Activated T-helper 1 cell treated with anti-CD3 and anti-CD28 coated beads, Interleukin-2, amount 50 U/mL, for 16 hours (primary cell): ENCODE results near the gene ANP32A.
A peak's percentile ranks its signal among the peaks of the same experiment; 100 is the strongest.

ENCODE experiments used
- DNase-seq, 2 donors: peaks; one replicate each; pipeline ENCODE4 v3.0.0-alpha.2; 2020; ENCODE audit warnings: low read depth in 1 of 2, low spot score in 1 of 2

The ANP32A gene

DNA sequence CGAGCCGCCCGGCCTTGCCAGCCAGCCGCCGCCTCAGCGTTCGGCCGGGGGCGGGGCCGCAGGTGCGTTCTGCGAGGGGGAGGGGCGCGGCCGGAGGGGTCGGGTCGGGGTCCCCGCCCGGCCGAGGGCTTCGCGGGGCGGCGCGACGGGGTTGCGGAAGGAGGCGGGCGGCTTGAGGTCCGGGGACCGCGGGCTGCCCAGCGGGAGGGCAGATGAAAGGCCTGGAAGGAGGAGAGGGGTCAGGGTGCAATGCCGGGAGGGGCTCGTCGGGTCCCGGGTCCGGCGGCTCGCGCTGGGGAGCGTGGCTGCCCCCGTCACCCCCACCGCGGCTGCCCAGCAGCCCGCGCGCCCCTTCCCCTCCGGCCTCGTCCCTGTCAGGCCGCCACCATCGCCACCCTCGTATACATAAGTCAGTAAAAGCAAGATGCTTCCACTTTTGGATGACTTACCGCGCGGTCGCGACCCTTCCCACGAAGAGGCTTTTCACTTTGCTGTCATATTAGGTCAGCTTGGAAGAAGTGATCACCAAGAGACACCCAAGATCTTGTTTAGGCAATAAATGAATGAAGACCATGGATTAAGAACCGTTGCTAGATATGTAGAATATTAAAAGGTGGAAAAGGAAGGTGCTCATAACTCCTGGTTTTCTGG lies 620 bp upstream of the ANP32A start:
- peak in 1 of 2 donors; percentile 6 for DNase-seq

- peak; percentile 5 to 10 for DNase-seq
Observed at GRCh38 chr15:68819495-68820294, 1.0 kb downstream of the ANP32A start.

- DNase-seq = peak in 1 of 2 donors; percentile 8
Observed at GRCh38 chr15:68818769-68819494, 1.8 kb downstream of the ANP32A start.

- DNase-seq = peak; percentile 29 to 62
Observed at GRCh38 chr15:68818066-68818768, 2.5 kb downstream of the ANP32A start.

GRCh38 chr15:68817304-68818065 lies 3.2 kb downstream of the ANP32A start:
- peak; percentile 42 to 57 for DNase-seq

DNA sequence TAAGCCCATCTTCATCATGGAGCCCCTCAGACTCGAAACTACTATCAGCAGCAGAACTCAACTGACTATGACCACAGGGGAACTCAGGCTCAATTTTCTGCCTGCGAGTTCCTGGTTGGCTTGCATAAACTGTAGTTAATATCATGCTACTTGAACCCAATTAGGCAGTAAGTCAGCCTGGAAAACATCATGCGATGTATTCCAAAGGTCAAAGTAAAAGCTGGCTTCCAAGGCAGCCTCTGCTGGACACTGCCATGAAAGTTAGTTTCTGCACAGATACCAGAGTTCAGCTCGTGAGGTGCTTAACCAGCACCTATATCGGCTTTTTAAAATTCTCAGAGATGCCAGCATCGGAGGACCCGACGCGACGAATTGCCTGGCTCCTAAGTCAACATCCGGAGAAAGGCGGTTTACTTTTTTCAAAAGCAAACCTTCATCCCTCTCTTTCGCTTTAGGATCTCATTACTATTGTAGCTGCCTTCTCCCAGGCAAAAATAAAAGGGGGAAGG lies 3.8 kb downstream of the ANP32A start:
- DNase-seq = no peak

- no peak for DNase-seq
Observed at GRCh38 chr15:68816158-68816557, 4.5 kb downstream of the ANP32A start.

- DNase-seq = no peak
Observed at GRCh38 chr15:68815598-68815997, 5.1 kb downstream of the ANP32A start.

DNA sequence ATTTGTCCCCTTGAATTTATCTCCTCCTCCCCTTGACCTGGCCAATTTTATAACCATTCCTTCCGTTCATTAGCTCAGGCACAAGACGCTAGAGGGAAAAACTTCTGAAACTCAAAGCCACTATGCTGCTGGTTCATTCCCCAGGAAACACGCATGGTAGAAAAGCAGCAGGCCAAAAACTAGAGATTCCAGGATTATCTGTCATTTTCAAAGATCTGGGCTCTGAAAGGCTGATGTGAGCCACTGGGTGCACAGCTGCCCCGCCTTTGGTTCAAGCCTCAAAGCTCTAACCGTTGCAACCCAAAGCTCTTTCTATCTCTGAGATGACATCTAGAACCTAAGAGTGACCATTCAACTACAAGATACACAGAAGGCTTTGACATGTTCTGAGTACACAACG lies 6.1 kb downstream of the ANP32A start:
- no peak for DNase-seq

- DNase-seq = no peak
Observed at GRCh38 chr15:68812597-68813431, 7.9 kb downstream of the ANP32A start.

DNA sequence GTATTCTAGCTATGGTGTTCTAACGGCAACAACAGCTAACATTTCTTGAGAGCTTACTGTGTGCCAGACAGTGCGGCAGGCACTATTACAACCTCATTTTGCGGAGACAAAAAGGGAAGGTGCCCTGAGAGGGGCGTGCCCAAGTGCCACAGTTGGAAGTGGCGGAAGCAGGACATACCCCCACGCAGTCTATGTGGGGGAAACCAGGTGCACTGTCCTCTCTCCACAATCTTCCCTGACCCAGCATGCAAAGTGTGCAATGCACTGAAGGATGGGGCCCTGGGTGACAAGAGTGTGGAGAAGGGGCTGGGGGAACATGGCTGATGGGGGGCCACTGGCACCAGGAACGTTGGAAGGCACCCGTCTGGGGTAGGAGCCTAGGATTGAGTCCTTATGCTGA lies 8.6 kb downstream of the ANP32A start:
- no peak for DNase-seq

DNA sequence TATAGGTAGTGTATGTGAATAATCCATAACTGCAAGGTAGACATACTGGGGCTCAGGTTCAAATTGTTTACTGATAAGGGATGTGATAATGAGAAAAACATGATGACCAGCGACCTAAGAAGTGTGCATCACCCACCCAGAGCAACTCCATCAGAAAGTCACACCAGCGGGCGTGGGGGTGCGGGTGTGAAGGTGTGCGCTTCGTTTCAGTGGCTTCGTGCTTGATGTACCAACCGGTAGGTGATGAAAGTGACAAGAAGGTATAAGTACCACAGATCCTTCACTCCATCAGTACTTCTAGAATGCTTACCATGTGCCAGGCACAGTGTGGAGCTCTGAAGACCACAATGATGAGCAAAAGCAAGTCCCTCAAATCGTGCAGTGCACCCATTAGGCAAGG lies 11.2 kb downstream of the ANP32A start:
- no peak for DNase-seq

DNA sequence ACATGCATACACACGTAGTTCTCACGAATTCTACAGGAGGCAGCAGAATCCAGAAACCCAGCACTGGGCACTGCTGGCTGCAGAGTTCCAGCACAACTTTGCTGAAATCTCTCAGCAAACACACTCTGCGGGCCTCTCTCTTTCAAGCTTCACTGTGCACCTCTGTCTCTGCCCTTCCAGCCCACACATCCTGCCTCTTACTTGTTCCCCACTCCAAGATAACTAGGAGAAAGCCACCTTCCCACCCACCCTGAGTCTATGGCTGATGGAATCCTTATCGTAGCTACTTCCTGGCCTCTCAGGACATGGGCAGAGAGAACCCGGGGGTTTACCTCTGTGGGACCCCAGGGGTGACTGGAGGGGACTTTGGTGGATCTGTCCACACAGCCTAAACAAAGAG lies 11.9 kb downstream of the ANP32A start:
- DNase-seq = no peak

GRCh38 chr15:68808091-68808490 lies 12.6 kb downstream of the ANP32A start:
- DNase-seq = no peak

DNA sequence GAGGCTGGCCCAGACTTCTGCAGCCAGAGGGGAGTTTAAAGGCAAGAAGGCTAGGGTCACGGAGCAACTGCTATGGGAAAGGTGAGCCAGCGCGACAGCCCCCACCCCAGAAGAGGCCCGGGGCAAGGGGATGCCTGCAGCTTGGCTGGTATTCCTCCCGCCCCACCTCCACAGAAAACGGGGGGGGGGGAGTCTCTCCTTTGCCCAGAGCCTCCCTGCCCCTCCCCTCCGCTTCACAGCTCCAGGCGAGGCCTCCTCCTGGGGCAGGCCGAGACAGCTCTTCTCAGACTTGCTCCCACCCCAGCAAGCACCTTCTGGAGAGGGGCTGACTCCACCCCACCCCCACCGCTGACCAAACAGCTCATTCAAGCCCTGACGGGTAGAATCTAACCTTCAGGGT lies 13.4 kb downstream of the ANP32A start:
- no peak for DNase-seq

DNA sequence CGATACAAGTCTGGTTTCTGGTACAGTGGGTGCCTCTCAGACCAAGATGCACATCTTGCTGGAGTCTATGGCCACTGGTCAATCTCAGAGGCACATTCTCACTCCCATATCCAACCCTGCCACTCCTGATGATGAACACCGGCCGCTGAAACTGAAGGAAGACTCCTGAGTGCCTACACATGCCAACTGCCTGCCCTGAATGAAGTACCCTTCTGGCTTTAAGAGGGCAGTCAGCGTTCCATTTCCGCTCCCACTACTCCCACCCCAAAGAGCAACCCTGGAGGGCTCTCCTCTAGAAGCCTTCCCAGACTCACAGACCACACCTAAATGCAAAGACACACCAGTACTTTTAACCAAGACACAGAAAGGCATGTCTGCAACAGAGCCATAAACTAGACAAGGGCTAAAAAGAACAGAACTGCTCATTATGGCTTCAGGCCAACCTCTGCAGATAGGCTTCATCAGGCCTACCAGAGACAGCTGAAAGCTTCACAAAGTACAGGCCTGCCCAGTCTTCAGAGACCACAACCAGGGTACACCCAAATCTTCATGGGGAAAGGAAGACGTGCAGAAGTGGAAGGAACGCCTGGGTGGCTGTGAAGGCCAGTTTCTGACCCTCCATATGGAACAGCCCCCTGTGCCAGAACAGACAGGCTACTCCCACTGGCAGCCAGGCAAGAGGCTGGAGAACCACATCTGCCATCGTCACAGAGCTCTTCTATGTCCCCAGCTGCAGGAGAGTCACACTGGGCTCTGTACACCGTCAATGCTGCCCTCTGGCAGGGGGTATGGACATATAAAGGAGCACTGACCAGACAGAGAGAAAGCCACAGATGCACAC lies 14.3 kb downstream of the ANP32A start:
- no peak for DNase-seq

- DNase-seq = no peak
Observed at GRCh38 chr15:68802373-68802772, 18.3 kb downstream of the ANP32A start.

- DNase-seq = no peak
Observed at GRCh38 chr15:68801572-68802148, 19.0 kb downstream of the ANP32A start.
